Kidney (tissue), 14 donors: ENCODE data around the gene KCNK1. TPM values are rescaled to one million over a fixed set of nuclear protein-coding genes. Genes with fewer than 3 reads are reported as not detected.

ENCODE experiments used
- DNase-seq, 5 donors: peaks; one replicate each; pipeline ENCODE4 v3.0.0-alpha.2; 2013 to 2020
- FAIRE-seq: peaks from 2 replicates; lab custom pipeline; 2012; peaks lifted over from hg19 to GRCh38; lab: Jason Lieb, UNC
- H3K27ac ChIP-seq, 2 donors: one replicate each; pipeline ENCODE4 v1.7.0; 2013; ENCODE audit warnings: low read depth in 2 of 2, low read length in 2 of 2, inconsistent platforms in 1 of 2
- H3K27me3 ChIP-seq: one replicate; pipeline ENCODE4 v1.7.1; 2013; ENCODE audit warnings: low read length, inconsistent platforms; ENCODE audit not compliant: control insufficient read depth, insufficient read depth
- H3K36me3 ChIP-seq, 3 donors: one replicate each; pipeline versions ENCODE4 v1.7.0 to v1.7.1; 2013; ENCODE audit warnings: low read length in 3 of 3, control low read depth in 1 of 3, inconsistent platforms in 1 of 3; ENCODE audit not compliant: insufficient read depth in 3 of 3, control insufficient read depth in 2 of 3
- H3K4me1 ChIP-seq, 3 donors: one replicate each; pipeline versions ENCODE4 v1.7.0 to v1.7.1; 2013; ENCODE audit warnings: low read length in 3 of 3, inconsistent platforms in 1 of 3, low read depth in 1 of 3; ENCODE audit not compliant: control insufficient read depth in 2 of 3, insufficient read depth in 2 of 3
- H3K4me3 ChIP-seq, 3 donors: one replicate each; pipeline versions ENCODE4 v1.7.0 to v1.8.1; 2013; ENCODE audit warnings: low read length in 3 of 3, control low read depth in 1 of 3, inconsistent platforms in 1 of 3
- H3K9ac ChIP-seq, 3 donors: one replicate each; pipeline versions ENCODE4 v1.7.0 to v1.7.1; 2013; ENCODE audit warnings: low read length in 3 of 3, control low read depth in 1 of 3, inconsistent platforms in 1 of 3
- H3K9me3 ChIP-seq, 3 donors: one replicate each; pipeline versions ENCODE4 v1.7.0 to v1.7.1; 2013; ENCODE audit warnings: low read length in 3 of 3, control low read depth in 1 of 3, inconsistent platforms in 1 of 3; ENCODE audit not compliant: control insufficient read depth in 2 of 3, insufficient read depth in 1 of 3
- intact Hi-C: fragments of 100-400 bp; cut with DNase I; formaldehyde crosslinking; loops from one replicate; pipeline ENCODE4 v1.11.1; 2022
- polyA plus RNA-seq: library from polyadenylated mRNA; stranded (reverse); fragments of 350-450 nt; fragmentation: Illumina TruSeq; extraction: RNeasy Lipid Tissue Mini Kit (QIAGEN cat#74804); gene quantifications from one replicate; pipeline ENCODE4 v1.2.3, GENCODE V29; 2014; ENCODE audit warnings: low read depth, low replicate concordance; ENCODE audit not compliant: insufficient read depth
- total RNA-seq: library from RNA; stranded (reverse); fragmentation: NEBNext Ultra II Directional; extraction: Animal tissue kit (Norgen Biotek cat#: 25700); gene quantifications from one replicate; pipeline ENCODE4 v1.2.1, GENCODE V29; 2021
- TF ChIP-seq, protein P1 (sequence below): IDR thresholded peaks from 3 replicates; pipeline ENCODE4 v1.5.1; 2012; ENCODE audit warnings: mild to moderate bottlenecking, moderate library complexity, borderline replicate concordance; ENCODE audit not compliant: insufficient read depth; ENCODE audit errors: extremely low read depth
- donor health status: control.
- donor health status: control.
- donor health status: control.
- donor health status: control.
- donor health status: control.
- donor health status: DM: yes; HTN: yes; CAD: no.
- donor health status: Normal renal cell carcinoma (clear cell type).

The KCNK1 gene
- total and polyA plus RNA-seq, 2 donors from 2014 or later, result 10.0 to 10.7 TPM

DNA sequence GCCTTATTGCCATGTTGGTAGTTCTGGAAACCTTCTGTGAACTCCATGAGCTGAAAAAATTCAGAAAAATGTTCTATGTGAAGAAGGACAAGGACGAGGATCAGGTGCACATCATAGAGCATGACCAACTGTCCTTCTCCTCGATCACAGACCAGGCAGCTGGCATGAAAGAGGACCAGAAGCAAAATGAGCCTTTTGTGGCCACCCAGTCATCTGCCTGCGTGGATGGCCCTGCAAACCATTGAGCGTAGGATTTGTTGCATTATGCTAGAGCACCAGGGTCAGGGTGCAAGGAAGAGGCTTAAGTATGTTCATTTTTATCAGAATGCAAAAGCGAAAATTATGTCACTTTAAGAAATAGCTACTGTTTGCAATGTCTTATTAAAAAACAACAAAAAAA, 57.4 kb downstream of the KCNK1 start:
- intact Hi-C loops, result no loop called here
- TF ChIP-seq, protein P1, sequence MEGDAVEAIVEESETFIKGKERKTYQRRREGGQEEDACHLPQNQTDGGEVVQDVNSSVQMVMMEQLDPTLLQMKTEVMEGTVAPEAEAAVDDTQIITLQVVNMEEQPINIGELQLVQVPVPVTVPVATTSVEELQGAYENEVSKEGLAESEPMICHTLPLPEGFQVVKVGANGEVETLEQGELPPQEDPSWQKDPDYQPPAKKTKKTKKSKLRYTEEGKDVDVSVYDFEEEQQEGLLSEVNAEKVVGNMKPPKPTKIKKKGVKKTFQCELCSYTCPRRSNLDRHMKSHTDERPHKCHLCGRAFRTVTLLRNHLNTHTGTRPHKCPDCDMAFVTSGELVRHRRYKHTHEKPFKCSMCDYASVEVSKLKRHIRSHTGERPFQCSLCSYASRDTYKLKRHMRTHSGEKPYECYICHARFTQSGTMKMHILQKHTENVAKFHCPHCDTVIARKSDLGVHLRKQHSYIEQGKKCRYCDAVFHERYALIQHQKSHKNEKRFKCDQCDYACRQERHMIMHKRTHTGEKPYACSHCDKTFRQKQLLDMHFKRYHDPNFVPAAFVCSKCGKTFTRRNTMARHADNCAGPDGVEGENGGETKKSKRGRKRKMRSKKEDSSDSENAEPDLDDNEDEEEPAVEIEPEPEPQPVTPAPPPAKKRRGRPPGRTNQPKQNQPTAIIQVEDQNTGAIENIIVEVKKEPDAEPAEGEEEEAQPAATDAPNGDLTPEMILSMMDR, result no peak
- no peaks in the 10 kb centered on the region for H3K9me3 ChIP-seq
- DNase-seq (no peak), FAIRE-seq (no peak)
- H3K36me3 ChIP-seq, result no peaks in the 10 kb centered on the region
- no peaks in the 10 kb centered on the region for H3K27me3 ChIP-seq
- H3K4me1 ChIP-seq, result peaks cover 0 to 12% (median 7%) of the 10 kb centered on the region in 3 donors
- no peak overlapping the region for H3K27ac ChIP-seq
- H3K9ac ChIP-seq, result no peak overlapping the region
- H3K4me3 ChIP-seq, result no peak overlapping the region

DNA sequence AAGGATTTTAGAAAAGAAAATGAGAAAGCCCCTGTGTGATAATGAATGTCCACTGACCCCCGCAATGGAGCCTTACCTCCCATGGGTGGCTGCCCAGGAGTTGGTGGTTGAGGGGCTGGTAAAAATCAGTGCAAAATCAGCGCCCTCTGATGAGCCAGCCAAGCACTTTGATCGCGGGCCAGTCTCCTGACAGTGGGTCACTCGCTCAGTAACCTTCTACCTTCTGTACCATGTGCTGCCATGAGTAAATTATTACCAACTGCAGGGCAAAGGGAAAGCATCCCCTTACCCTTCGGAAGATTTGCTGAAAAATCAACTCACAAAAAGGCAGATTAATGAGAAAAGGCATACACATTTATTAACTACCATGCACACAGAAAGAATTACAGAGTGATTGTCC, 58.8 kb downstream of the KCNK1 start:
- intact Hi-C loops, result no loop called here
- H3K27me3 ChIP-seq, result no peaks in the 10 kb centered on the region

GRCh38 chr1:233673261-233673946, 59.5 kb downstream of the KCNK1 start:
- Histone ChIP-seq H3K27ac (peak overlapping the region; percentile 84 to 86), H3K36me3 (no peaks in the 10 kb centered on the region), H3K27me3 (no peaks in the 10 kb centered on the region), H3K4me1 (peaks cover 0 to 13% (median 12%) of the 10 kb centered on the region in 3 donors), H3K9ac (peak overlapping the region in 1 of 3 donors; percentile 15), H3K4me3 (peak overlapping the region in 2 of 3 donors; percentile 36 to 53), H3K9me3 (no peaks in the 10 kb centered on the region)
- DNase-seq, result peak in 2 of 5 donors; percentile 36 to 40
- FAIRE-seq, result peak; percentile 70
- intact Hi-C loops, result no loop called here
- TF ChIP-seq, protein P1, result no peak

More for the DNA sequence above, 58.8 kb downstream of the KCNK1 start:
- peak overlapping the region; percentile 84 to 86 for H3K27ac ChIP-seq
- no peaks in the 10 kb centered on the region for H3K9me3 ChIP-seq
- peak overlapping the region in 1 of 3 donors; percentile 53 for H3K4me3 ChIP-seq
- no peak for FAIRE-seq
- TF ChIP-seq, protein P1, result no peak
- peak in 4 of 5 donors; percentile 18 to 44 (median 35) for DNase-seq
- H3K4me1 ChIP-seq, result peaks cover 0 to 12% (median 10%) of the 10 kb centered on the region in 3 donors
- H3K9ac ChIP-seq, result no peak overlapping the region
- no peaks in the 10 kb centered on the region for H3K36me3 ChIP-seq
